Measurements from ENCODE around the gene MED10. TPM values are rescaled to one million over a fixed set of nuclear protein-coding genes. Genes with fewer than 3 reads are reported as not detected.
A peak's percentile ranks its signal among the peaks of the same experiment; 100 is the strongest.
"Not testable (repeated sequence)": the region's sequence is repeated elsewhere in the genome, so short reads cannot be mapped to it uniquely, and the experiment has no call there.

The MED10 gene
- total RNA-seq, 1 donor from 2014 or later, result 29.2 TPM

DNA sequence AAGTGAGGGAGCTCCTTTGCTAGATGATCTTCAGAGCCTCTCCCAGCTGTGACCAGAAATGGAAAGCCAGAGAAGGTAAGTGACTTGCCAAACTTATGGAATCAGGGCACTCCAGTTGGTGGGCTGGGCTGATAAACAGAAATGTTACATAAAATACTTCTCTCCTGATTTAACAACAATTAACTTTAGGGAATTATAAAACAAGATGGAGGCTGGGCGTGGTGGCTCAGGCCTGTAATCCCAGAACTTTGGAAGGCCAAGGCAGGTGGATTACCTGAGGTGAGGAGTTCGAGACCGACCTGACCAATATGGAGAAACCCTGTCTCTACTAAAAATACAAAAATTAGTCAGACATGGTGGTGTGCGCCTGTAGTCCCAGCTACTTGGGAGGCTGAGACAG lies 899 bp upstream of the MED10 start:
- ATAC-seq (no peak), DNase-seq (no peak)
- intact Hi-C loops (cut with micrococcal nuclease), result no loop called here

DNA sequence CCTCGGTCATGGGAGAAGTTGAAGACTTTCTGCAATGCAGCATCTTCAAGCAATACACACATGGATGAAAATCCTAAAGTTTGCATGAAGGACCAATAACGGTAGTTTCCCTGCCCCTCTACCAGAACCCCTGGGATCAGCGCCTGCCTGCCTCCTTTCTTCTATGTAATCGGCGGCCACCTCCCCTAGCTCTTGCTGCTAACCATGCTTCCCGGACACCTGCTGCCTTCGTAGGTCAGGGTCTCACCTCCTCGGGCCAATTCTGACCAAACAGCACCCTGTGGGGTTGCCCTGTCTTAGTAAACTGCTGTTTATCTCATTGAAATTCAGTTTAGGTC lies 388 bp upstream of the MED10 start:
- intact Hi-C loops (cut with micrococcal nuclease), result no loop called here
- DNase-seq, result no peak
- peak; percentile 39 for ATAC-seq

DNA sequence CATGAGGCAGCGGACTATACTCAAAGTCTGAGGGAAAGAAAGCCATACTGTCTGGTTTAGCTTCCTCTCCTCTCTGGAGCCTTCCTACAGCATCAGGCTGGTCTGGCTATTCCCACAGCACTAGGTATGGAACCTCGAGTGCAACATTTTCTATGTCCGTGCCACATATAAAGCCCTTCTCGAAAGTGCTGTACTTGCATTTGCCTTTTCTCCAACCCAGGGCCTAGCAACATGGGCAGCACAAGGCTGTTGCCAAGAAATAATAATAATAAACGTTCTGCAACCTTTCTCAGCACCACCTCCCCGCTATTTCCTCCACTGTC lies 804 bp downstream of the MED10 start:
- intact Hi-C loops (cut with micrococcal nuclease), result no loop called here
- ATAC-seq (no peak), DNase-seq (no peak)

DNA sequence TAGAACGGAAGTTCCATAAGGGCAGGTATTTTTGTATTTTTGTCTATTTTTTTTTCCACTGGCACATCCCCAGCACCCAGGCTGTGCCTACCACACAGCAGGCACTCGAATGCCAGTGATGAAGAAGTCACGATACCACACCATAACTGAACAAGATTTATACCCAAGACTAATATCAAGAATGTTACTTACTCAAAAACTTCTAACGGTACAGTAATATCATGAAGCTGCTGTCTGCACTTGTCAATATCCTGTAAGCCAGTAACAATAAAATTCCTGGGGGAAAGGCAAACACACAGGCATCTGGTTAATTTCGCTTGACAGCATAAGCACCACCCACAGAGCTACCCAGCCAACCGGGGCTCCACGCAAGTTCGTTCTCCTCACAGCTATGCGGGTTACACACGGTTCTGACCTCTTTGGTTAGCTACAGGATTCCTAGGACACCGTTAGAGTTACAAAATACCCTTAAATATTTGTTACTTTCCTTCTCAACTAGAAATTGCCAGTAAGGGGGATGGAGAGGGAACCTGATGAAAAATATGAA lies 1.3 kb downstream of the MED10 start:
- ATAC-seq (no peak), DNase-seq (no peak)
- intact Hi-C loops (cut with micrococcal nuclease), result no loop called here

DNA sequence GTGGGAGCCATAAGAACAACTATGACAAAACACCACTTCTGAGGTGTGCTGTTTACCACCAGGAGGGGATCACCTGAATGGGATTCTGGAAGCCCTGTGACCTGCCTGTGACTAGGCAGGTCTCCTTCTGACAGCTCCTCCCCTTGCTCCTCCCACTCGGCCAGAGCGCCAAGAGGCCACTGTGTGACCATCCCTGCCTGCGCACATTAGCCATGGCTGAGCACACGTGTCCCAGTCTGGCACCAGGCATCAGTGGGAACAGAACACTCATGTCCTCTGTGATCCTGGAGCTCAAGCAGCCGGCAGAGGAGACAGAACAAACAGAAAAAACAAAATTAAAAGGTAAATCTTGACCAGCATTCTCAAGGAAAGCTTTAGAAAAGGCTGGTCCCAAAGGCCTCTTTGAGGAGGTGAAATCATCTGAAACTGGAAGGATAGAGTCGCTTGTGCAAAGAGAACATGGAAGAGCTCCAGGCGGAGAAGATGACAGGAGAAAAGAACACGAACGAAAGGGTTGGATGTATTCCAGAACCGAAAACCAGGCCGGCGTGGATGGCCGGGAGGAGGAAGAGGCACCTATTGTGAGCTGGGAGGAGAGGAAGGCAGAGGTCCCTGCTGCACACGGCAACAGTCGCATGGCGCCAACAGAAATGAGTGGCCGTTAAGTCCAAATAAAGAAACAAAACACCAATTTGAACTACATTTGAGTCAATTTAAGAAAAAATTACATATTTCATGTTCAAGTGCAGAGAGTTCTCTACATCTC lies 5.1 kb downstream of the MED10 start:
- intact Hi-C loops (cut with micrococcal nuclease), result no loop called here
- ATAC-seq (no peak), DNase-seq (no peak)

DNA sequence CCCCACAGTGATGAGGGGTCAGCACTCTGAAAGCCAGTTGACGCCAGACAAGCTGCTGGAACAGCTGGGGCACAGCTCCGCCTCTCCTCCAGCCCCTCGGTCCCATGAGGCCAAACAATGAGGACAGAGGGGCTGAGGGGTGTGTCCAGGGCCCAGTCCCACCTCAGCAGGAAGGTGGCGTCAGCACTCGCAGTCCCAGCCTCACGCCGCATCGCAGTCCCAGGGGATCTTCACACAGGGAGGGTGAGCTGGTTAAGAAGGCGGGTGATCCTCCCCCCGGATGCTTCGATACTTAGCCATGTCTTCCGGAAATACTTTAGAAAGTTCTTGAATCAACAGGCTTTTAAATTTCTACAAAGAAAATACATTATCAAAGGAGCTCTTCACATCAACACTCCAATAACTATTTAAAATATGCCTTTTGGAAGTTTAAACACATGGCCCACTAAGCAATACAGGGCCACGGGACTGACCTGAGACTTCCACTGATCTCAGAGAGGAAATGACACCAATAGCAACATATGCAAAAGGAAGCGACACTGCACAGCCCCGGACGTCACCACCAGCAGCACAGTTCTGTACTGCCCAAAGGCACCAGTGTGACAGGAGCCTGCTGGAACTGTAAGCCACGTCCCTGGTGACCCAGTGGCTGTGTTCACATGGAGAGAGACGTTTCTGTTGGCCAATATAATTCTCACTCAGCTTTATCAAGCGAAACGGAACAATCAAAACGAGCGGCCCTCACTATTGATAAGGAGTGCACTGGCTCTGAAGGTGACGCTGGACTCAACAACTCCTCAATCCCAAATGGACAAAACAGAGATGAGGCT lies 5.9 kb downstream of the MED10 start:
- DNase-seq, result no peak
- intact Hi-C loops (cut with micrococcal nuclease), result no loop called here
- peak; percentile 36 for ATAC-seq

DNA sequence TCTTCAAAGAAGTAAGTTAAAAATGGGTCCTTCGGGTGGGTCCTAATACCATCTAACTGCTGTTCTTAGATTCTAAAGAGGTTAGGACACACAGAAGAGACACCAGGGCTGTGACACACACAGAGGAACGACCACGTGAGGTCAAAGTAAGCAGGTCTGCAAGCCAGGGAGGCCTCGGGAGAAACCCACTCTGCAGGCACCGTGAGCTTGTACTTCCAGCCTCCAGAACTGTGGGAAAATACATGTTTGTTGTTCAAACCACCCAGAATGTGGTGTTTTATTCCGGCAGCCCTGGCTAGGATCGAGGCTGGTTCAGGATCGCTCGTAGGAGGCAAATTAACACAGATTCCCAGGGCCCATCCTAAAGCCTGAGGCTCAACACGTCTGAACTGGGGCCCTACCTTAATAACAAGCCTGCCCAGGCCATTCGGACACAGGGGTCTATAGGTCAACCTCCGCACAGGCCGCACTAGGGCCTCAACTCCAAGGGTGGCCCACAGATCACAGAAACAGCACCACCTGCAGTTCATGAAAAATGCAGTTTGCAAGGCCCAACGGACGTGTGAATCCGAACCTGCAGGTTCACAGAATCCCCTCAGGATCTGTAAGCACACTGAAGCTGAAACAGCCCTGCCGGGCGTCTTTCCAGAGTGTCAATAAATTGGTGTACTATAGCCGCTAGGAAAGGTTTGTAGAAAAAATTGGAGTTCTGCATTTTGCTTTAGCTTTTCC lies 7.1 kb downstream of the MED10 start:
- intact Hi-C loops (cut with micrococcal nuclease), result no loop called here
- DNase-seq (no peak), ATAC-seq (no peak)

DNA sequence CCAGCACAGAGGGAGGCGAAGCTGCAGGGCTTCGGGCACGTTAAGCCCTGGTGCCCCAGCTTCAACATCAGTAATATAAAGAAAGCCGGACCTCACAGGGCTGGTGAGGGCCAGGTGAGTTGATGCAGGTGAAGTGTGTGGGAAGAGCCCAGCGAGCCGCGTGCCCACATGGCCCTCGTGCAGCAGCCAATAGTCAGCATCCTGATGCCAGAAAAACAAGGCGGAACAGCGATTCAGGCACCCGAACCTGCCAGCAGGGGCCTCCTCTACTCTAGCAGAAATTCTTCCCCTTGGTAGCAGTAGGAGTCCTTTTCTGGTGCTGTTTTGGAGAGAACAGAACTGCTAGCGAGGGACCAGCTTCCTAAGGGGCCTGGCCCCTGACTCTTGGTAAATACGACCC lies 7.8 kb downstream of the MED10 start:
- DNase-seq (no peak), ATAC-seq (peak; percentile 23)
- intact Hi-C loops (cut with micrococcal nuclease), result no loop called here

DNA sequence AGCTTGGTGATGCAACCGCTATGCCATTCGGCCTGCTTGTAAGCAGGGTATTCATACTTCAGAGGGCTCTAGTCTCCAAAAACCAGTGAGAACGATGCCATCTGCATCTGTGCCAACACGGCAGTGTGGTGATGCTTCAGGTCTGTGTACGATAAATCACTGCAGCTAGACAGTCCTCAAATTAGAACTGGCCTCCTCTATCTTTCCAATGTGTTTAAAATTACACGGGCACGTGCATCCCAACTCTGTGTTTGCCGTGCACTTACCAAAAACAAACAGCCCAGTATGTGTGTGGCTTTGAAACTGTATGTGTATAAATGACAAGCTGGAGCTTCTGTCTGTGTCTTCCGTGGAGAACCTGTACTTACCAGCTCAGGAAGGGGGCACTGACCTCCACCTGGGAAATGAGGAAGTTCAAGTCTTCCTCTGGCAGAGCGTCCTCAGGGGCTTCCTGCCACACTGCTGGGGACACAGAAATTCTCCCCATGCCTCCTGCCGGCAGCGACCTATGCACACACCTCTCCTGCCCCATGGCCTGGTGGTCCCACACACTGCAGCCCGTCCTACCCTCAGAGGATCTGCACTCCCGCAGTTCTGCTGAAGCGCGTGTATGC lies 12.3 kb downstream of the MED10 start:
- intact Hi-C loops (cut with micrococcal nuclease), result no loop called here
- DNase-seq (no peak), ATAC-seq (no peak)

DNA sequence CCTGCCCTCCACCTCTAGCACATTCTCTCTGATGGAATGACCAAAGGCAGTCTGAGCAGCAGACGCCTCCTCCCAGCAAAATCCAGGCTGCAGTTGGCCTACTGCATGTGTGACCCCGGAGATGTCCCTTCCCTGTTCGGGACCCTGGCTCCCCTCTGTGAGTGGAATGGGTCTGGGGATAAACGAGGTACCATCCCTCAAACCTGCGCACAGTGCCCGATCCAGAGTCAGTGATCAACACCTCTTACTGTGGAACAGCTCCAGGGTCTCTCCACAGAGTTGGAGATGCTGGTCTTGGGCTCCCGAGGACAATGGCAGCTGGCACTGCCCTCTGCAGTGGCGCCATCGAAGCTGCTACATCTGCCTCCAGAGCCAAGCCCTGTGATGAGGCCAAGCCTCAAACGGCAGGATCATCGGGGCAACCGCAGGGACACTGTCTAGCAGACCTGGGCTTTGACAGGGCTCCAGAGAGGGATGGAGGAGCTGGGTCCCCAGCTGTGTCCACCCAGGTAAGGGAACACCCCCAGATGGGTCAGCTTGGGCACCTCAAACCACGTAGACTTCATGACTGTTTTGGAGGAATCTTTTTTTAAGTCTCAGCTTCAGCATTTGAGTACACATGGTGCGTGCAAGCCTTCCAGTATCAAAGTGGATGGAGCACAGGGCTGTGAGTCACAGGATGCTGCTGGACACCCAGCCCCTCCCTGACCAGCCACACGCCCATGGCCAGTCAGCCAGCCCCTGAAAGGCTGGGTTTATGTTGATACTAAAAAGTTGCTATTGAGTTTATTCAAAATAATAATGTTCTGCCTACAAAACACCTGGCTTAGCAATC lies 13.0 kb downstream of the MED10 start:
- intact Hi-C loops (cut with micrococcal nuclease), result no loop called here
- no peak for DNase-seq
- ATAC-seq, result no peak

DNA sequence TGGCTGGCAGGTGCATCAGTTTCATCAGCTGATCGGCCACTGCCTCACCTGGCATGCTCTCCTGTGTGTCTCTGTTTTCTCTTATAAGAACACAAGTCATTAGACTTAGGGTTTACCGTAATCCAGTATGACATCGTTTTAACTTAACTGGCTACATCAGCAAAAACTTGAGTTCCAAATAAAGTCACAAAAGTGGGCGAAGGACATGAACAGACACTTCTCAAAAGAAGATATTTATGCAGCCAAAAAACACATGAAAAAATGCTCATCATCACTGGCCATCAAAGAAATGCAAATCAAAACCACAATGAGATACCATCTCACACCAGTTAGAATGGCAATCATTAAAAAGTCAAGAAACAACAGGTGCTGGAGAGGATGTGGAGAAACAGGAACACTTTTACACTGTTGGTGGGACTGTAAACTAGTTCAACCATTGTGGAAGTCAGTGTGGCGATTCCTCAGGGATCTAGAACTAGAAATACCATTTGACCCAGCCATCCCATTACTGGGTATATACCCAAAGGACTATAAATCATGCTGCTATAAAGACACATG lies 14.8 kb downstream of the MED10 start:
- intact Hi-C loops (cut with micrococcal nuclease); ATAC-seq: not testable (repeated sequence)

DNA sequence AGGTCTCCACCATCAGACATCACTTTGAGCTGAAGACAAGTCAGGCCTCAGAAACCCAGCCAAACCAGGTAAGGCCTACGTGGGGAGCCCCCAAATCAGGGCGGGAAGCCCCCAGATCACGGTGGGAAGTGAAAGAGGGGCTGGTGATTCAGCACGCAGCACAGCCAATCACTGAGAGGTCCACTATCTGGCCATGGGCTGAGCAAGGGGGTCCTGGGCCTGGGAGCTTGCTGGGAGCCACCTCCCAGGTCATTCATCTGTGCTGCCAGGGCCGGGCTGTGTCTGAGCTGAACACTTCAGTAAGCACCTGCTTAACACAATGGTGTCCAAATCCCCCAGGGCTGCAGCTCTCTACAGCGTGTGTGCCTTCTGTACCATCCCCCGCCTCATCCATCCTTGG lies 15.5 kb downstream of the MED10 start:
- no peak for ATAC-seq

More for the DNA sequence above, 14.8 kb downstream of the MED10 start:
- DNase-seq, result not testable (repeated sequence)

DNA sequence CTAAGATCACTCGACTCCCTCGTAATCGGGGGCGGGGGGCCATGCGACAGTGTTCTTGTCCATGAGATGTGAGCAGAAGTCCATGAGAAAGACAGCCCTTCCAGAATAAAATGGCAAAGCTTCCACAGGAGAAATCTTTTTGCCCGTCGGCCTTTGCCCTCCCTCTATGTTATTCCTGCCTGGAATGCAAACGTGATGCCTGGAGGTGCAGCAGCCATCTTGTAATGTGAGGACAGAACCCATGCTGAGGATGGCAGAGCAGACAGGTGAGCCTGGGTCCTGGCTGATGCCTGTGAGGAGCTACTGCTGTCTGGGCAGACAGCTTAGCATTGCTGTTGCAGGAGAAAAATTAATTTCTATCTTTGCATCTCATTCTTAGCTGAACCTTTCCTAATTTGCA lies 17.2 kb downstream of the MED10 start:
- intact Hi-C loops (cut with micrococcal nuclease), result no loop called here
- no peak for ATAC-seq
- DNase-seq, result no peak

More for the DNA sequence above, 15.5 kb downstream of the MED10 start:
- intact Hi-C loops (cut with micrococcal nuclease), result no loop called here
- no peak for DNase-seq

DNA sequence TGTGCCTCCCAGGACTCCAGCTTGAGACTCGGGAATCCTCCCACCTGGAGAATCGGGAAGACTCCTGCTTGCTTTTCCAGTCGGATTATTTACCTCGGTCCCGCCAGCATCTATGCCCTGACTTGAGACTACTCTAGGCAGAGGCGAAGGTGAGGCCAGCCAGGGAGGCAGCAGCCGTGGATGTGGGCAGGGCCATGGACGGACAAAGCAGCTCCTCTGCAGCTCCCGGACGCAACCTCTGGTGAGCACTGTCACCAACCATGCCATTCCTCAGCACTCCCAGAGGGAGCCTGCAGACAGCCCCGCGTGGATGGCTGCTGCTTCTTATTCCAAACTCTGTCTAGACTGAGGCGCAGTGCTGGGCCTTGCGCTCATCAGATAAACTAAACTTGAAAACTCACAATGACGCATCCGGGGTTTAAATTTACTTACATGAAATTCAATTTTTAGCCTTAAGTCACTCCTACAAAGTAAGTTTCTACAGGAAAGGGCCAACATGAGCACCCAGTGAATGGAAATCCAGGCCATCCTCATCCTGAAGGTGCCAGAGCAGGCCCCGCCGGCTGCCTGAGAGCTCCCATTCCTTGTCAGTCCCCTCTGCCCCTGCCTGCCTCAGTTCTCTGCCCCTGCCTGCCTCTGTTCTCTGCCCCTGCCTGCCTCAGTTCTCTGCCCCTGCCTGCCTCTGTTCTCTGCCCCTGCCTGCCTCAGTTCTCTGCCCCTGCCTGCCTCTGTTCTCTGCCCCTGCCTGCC lies 17.8 kb downstream of the MED10 start:
- intact Hi-C loops (cut with micrococcal nuclease), result no loop called here
- DNase-seq (no peak), ATAC-seq (no peak)

DNA sequence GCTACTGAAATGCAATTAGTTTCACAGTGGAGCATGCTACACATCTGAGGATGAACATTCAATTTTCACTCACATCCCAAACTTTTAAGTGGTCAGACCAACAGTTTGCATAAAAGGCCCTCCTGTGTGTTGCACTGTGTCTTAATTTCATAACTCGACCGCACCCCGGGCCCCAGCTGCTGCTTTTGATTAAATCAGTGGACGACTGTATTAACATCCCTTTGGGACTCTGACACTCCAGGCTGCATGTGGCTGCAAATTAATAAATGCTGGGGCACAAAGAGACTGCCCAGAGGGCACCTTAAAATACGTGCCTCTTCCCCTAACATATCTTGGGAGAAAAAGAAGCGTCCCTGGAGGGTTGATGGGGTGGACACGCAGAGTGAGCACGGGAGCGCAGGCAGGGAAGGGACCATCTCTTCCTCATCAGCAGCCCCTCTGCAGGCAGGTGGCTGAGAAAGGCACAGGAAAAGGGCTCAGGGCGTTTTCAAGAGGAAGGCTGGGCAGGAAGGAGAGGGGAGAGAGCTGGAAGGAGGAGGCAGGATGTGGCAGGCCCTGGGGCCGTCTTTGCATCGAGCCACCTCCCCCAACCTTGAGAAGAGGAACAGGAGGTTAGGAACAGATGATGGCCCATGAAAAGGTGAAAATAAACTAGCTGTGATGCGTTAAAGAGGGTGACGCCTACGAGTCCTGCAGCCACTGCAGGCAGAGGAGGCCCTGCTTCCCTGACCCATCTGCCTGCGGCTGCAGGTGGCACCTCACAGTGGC lies 18.6 kb downstream of the MED10 start:
- ATAC-seq, result no peak
- DNase-seq, result no peak
- intact Hi-C loops (cut with micrococcal nuclease), result no loop called here

DNA sequence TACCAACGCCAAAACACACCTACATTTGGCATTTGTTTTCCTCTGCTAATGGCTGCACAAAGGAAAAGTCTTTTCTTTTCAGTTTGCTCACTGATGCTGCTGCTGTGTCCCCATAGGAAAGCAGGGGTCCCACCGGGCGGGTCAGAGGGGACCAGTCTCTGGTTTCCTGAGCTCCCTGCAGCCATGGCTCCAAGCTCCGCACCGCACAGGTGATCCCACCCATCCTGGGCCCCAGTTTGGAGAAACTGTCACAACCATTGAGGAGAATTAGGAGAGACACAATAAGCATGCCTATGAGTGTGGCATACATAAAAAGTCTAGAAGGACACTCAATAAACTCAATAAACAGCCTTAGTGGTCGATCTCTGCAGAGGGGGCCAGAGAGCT lies 19.9 kb downstream of the MED10 start:
- DNase-seq (no peak), ATAC-seq (no peak)
- intact Hi-C loops (cut with micrococcal nuclease), result no loop called here

DNA sequence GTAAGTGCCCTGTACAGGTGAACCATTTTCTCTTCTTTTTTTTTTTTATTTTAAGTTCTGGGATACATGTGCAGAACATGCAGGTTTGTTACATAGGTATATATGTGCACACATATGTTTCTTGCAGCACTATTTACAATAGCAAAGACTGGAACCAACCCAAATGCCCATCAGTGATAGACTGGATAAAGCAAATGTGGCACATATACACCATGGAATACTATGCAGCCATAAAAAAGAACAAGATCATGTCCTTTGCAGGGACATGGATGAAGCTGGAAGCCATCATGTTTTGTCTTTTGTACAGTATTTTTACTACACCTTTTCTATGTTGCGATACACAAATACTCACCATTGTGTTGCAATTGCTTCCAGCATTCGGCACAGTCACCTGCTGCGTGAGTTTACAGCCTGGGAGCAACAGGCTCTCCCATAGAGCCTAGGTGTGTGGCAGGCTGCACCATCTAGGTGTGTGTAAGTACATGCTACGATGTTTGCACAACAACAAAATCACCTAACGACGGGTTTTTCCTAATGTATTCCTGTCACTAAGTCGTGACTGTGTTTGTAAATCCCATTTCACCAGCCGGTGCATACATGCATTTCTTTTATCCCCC lies 20.4 kb downstream of the MED10 start:
- intact Hi-C loops (cut with micrococcal nuclease); DNase-seq; ATAC-seq: not testable (repeated sequence)
